ENCODE results near the gene METTL16. TPM values are rescaled to one million over a fixed set of nuclear protein-coding genes. Genes with fewer than 3 reads are reported as not detected.
A peak's percentile ranks its signal among the peaks of the same experiment; 100 is the strongest.

The METTL16 gene
- total RNA-seq, 4 donors from 2014 or later = 25.1 to 118 (median 49.3) TPM

DNA sequence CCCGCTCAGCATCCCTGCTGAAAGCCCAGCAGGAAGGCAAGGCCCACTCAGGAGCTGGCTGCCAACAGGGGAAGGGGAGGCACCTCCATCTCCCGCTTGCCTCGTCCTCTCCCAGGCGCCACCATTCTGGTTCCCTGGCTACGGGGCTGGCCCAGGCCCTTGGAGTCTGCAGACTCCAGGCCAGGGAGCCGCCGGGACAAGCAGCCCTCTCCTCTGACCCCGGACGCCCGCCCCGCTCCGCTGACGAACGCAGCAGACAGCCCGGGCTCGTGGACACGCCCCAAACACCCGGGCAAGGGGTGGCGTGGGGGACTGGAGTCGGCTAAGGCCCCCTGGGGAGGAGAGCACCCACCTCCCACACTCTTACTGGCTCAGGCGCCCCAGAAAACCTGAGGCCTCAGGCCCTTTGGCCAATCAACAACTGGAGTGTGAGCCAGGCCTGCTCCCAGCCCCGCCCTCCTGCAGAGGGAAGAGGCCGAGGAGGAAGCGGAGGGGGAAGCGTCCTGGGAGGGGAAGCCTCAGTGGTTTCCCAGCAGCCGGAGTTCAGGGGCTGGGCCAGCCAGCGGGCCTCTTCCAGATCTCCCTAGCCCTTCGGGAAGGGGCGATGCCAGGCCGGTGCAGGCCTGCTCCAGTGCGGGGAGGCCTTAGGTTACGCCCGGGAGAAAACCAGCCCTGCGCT, 115.0 kb downstream of the METTL16 start:
- Histone ChIP-seq H3K27me3 (no peaks in the 10 kb centered on the region), H3K4me1 (peaks cover 14 to 52% of the 10 kb centered on the region in 2 donors), H3K9me3 (no peaks in the 10 kb centered on the region), H3K27ac (peak overlapping the region; percentile 99 to 100), H3K4me3 (peak overlapping the region; percentile 20 to 39), H3K36me3 (no peaks in the 10 kb centered on the region)
- TF ChIP-seq POLR2A (IDR thresholded peaks at IDR 0.05) = peak; percentile 72 to 73
- TF ChIP-seq, protein P1, sequence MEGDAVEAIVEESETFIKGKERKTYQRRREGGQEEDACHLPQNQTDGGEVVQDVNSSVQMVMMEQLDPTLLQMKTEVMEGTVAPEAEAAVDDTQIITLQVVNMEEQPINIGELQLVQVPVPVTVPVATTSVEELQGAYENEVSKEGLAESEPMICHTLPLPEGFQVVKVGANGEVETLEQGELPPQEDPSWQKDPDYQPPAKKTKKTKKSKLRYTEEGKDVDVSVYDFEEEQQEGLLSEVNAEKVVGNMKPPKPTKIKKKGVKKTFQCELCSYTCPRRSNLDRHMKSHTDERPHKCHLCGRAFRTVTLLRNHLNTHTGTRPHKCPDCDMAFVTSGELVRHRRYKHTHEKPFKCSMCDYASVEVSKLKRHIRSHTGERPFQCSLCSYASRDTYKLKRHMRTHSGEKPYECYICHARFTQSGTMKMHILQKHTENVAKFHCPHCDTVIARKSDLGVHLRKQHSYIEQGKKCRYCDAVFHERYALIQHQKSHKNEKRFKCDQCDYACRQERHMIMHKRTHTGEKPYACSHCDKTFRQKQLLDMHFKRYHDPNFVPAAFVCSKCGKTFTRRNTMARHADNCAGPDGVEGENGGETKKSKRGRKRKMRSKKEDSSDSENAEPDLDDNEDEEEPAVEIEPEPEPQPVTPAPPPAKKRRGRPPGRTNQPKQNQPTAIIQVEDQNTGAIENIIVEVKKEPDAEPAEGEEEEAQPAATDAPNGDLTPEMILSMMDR (IDR thresholded peaks at IDR 0.05) = peak in 1 of 4 experiments; percentile 7
- intact Hi-C loops (cut with DNase I; ENCODE audit: low total_unique reads) = no loop called here
- DNase-seq = peak; percentile 95 to 96

DNA sequence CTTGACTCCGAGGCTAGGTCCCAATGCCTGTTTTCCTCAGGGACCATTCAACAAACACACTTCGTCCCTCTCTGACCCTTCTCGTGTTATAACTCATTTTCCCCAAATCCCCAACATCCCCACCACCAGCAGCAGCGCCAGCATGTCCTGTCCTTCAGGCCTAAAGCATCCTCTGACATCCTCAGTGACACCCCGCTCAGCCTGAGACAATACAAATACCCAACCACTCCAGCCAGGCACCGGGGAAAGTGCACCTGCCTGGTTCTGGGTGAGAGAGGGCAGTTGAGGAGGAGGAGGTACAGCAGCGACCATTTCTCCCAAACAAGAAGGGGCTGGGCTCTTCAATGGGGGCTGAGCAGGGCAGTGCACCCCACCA, 115.5 kb downstream of the METTL16 start:
- intact Hi-C loops (cut with DNase I; ENCODE audit: low total_unique reads) = no loop called here
- H3K4me3 ChIP-seq = peak overlapping the region; percentile 20 to 39

DNA sequence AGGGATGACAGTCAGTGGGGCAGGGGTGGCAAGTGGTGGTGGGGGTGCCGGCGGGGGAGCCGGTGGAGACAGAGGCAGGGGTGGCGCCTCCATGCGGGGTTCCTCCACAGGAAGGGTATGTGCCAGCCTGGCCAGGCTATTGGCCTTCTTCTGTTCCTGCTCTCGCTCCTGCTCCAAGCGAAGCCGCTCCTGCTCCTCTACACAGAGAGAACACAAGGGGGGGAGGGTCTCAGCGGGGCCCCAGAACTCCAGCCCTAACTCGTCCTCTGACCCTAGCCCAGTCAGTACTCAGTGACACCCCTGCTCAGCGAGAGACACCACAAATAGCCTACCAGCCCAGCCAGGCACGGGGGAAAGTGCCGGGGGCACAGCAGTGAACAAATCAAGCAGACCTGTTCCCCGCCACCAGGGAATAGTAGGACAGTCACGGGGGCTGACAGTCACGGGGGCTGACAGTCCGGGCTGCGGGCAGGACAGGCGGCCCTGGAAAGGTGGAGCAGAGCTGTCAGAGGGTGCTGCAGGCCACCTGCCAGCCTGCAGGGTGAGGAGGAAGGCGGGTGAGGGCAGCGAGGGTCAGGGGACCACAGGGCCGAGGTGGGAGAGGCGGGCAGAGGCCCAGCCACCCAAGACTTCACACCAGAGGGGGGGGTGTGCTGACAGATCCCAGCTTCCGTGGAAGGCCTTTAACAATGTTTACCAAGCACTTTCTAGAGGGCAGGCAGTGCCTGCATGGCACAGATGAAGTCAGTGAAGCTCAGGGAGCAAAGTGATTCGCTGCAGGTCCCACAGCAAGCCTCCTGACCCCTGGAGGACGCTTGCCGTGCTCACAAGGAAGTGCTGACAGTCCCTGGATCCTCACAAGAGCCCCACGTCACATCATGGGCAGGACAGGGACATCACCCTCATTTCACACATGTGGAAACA, 116.2 kb downstream of the METTL16 start:
- Histone ChIP-seq H3K27me3 (no peaks in the 10 kb centered on the region), H3K27ac (peak overlapping the region; percentile 99 to 100), H3K4me1 (peaks cover 25 to 62% of the 10 kb centered on the region in 2 donors), H3K9me3 (no peaks in the 10 kb centered on the region), H3K4me3 (no peak overlapping the region), H3K36me3 (no peaks in the 10 kb centered on the region)
- no peak for DNase-seq
- intact Hi-C loops (cut with DNase I; ENCODE audit: low total_unique reads) = no loop called here
- TF ChIP-seq, protein P1 (IDR thresholded peaks at IDR 0.05) = no peak
- no peak for TF ChIP-seq POLR2A (IDR thresholded peaks at IDR 0.05)

More for the DNA sequence above, 115.5 kb downstream of the METTL16 start:
- TF ChIP-seq, protein P1 (IDR thresholded peaks at IDR 0.05) = no peak
- TF ChIP-seq POLR2A (IDR thresholded peaks at IDR 0.05) = no peak
- Histone ChIP-seq H3K27me3 (no peaks in the 10 kb centered on the region), H3K4me1 (peaks cover 18 to 57% of the 10 kb centered on the region in 2 donors), H3K36me3 (no peaks in the 10 kb centered on the region), H3K27ac (peak overlapping the region; percentile 99 to 100), H3K9me3 (no peaks in the 10 kb centered on the region)
- no peak for DNase-seq

DNA sequence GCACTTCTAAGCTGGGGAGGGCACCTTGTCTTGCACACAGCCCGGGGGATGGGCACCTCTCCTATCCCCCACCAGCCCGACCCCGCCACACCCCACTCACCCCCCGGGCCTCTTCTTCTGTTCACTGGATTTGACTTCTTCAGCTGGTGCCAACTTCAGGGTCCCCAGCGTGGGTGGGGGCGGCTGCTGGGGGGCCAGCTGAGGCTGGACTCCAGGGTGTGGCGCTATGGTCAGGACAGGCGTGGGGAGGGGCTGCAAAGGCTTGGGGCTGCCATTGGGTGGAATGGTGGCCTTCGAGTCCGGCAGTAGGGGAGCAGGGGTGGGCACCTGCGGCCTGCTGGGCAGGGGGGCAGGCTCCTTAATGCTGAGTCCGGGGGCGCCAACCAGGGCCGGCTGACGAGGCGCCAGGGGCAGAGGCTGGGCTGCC, 116.9 kb downstream of the METTL16 start:
- intact Hi-C loops (cut with DNase I; ENCODE audit: low total_unique reads) = no loop called here
- no peak for DNase-seq
- Histone ChIP-seq H3K4me3 (no peak overlapping the region), H3K27ac (peak overlapping the region; percentile 99 to 100), H3K36me3 (no peaks in the 10 kb centered on the region), H3K4me1 (peaks cover 28 to 63% of the 10 kb centered on the region in 2 donors), H3K9me3 (no peaks in the 10 kb centered on the region), H3K27me3 (no peaks in the 10 kb centered on the region)
- no peak for TF ChIP-seq POLR2A (IDR thresholded peaks at IDR 0.05)

DNA sequence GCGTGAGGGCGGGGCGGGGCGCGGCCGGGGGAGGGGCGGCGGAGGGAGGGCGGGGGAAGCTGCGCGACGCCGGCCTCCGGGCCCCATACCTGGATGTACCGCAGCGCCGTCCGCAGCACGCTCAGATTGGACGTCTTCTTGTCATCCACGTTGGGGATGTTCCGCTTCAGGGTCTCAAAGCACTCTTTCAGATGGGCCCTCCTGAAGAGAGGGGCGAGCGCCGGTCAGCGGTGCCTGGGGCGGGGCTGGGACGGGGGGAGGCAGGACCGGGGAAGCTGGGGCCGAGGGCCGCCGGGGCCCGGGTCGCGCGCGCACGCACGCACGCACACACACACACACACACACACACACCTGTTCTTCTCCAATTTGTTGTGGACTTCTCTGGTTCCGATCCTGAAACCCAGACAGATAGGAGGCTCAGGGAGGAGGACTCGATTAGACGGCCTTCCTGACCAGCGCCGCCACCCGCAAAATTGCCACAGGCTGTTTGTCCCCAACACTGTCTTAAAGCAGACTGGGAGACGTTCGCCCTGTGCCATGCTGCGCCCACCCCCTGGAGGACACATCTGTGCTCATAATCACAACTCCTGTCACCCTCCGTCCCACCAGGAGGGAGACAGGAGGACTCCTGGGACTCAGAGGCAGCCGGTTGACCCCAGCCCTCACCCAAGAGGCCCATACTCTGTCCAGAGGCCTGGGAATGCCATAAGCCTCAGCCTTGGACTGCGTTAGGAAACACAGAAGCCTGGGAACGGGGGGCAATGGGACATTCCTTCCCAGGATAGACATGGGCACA, 117.5 kb downstream of the METTL16 start:
- Histone ChIP-seq H3K27ac (peak overlapping the region; percentile 99 to 100), H3K4me3 (peak overlapping the region; percentile 64 to 82), H3K36me3 (no peaks in the 10 kb centered on the region), H3K27me3 (no peaks in the 10 kb centered on the region), H3K9me3 (no peaks in the 10 kb centered on the region), H3K4me1 (peaks cover 28 to 62% of the 10 kb centered on the region in 2 donors)
- intact Hi-C loops (cut with DNase I; ENCODE audit: low total_unique reads) = no loop called here
- TF ChIP-seq, protein P1 (IDR thresholded peaks at IDR 0.05) = no peak
- TF ChIP-seq POLR2A (IDR thresholded peaks at IDR 0.05) = no peak
- DNase-seq = no peak

Data from uterus (tissue), 4 donors.